Endodermal cell (in vitro differentiated cells): Measurements from ENCODE around the gene PTCRA. TPM values are rescaled to one million over a fixed set of nuclear protein-coding genes. Genes with fewer than 3 reads are reported as not detected.

Source experiments
- DNase-seq: peaks from one replicate; pipeline ENCODE4 v3.0.0-alpha.2; 2017
- H3K27ac ChIP-seq: 2 replicates; pipeline ENCODE4 v1.5.1; 2013; ENCODE audit warnings: mild to moderate bottlenecking, low read depth, low read length, moderate library complexity
- H3K27me3 ChIP-seq: 2 replicates; pipeline ENCODE4 v1.6.1; 2013; ENCODE audit warnings: mild to moderate bottlenecking, low read length, moderate library complexity; ENCODE audit not compliant: insufficient read depth, control insufficient read depth, poor library complexity, severe bottlenecking
- H3K36me3 ChIP-seq: 2 replicates; pipeline ENCODE4 v1.7.0; 2013; ENCODE audit warnings: mild to moderate bottlenecking, low read length, moderate library complexity; ENCODE audit not compliant: control insufficient read depth, insufficient read depth
- H3K4me1 ChIP-seq: one replicate; pipeline ENCODE4 v1.7.0; 2013; ENCODE audit warnings: low read length; ENCODE audit not compliant: control insufficient read depth, insufficient read depth
- H3K4me3 ChIP-seq: 2 replicates; pipeline ENCODE4 v1.5.1; 2013; ENCODE audit warnings: mild to moderate bottlenecking, low read length, moderate library complexity
- H3K9ac ChIP-seq: 2 replicates; pipeline ENCODE4 v1.6.1; 2013; ENCODE audit warnings: mild to moderate bottlenecking, low read length, moderate library complexity; ENCODE audit not compliant: poor library complexity, severe bottlenecking; ENCODE audit errors: extremely low read depth
- H3K9me3 ChIP-seq: 2 replicates; pipeline ENCODE4 v1.6.1; 2013; ENCODE audit warnings: mild to moderate bottlenecking, low read length, moderate library complexity; ENCODE audit not compliant: control insufficient read depth
- H3K27ac Mint-ChIP-seq: 2 replicates; pipeline ENCODE4 v1.8.0; 2020; ENCODE audit warnings: mixed read lengths
- H3K27me3 Mint-ChIP-seq: 2 replicates; pipeline ENCODE4 v1.8.0; 2021; ENCODE audit warnings: mild to moderate bottlenecking, mixed read lengths; ENCODE audit not compliant: insufficient read depth
- H3K36me3 Mint-ChIP-seq: 2 replicates; pipeline ENCODE4 v1.8.0; 2020; ENCODE audit warnings: low read depth, mixed read lengths
- H3K4me1 Mint-ChIP-seq: 2 replicates; pipeline ENCODE4 v1.8.0; 2020; ENCODE audit warnings: mixed read lengths
- H3K4me3 Mint-ChIP-seq: 2 replicates; pipeline ENCODE4 v1.8.0; 2020; ENCODE audit warnings: mild to moderate bottlenecking, moderate library complexity, mixed read lengths
- H3K9me3 Mint-ChIP-seq: 2 replicates; pipeline ENCODE4 v1.8.0; 2020; ENCODE audit warnings: mild to moderate bottlenecking, mixed read lengths
- WGBS, 2 experiments: methylation state at CpG; one replicate each; pipeline versions ENCODE4 v1.1.5 to v1.1.7; 2013; ENCODE audit warnings: missing lambda C conversion rate in 2 of 2, mixed read lengths in 1 of 2; ENCODE audit not compliant: insufficient coverage in 1 of 2, insufficient read length in 1 of 2; 5-methylcytosine and 5-hydroxymethylcytosine counted together
- total RNA-seq, 2 donors: library from RNA; stranded (reverse); fragmentation: NEBNext Ultra II Directional in 1 of 2; extraction: Animal tissue kit (Norgen Biotek cat#: 25700) in 1 of 2; gene quantifications; 2 replicates in 1 of 2; 3 replicates in 1 of 2; pipeline ENCODE4 v1.2.1, GENCODE V29; 2021
- TF ChIP-seq, protein P1 (sequence below): fragments of 200-600 bp; sonication (generic); conservative IDR thresholded peaks from 2 replicates; pipeline ENCODE4 v1.5.0; 2021; ENCODE audit warnings: antibody characterized with exemption, mild to moderate bottlenecking

PTCRA gene
- total RNA-seq, 2 donors from 2014 or later = not detected

DNA sequence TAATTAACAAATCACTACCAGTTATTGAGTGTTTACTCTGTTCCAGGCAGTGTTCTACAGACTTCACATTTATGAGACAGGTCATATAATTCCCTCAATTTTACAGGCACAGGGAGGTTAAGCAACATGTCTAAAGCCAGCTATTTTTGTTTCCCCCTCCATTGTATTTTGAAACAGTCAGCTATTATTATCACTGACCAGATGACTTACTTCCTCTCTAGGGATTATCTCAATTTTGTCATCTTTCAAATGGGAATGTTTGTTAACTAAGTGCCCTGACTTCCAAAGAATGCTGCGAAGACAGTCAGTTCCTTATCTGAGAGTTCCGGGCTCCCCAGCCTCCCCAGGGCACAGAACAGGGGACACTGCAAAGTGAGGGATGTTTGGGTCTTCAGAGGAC lies 7.8 kb downstream of the PTCRA start:
- H3K4me1 ChIP-seq = no peaks in the 10 kb centered on the region
- Mint-ChIP-seq H3K4me1 (peaks cover 4% of the 10 kb centered on the region), H3K36me3 (no peaks in the 10 kb centered on the region), H3K9me3 (no peaks in the 10 kb centered on the region), H3K27me3 (peaks cover 2% of the 10 kb centered on the region), H3K27ac (no peak overlapping the region), H3K4me3 (no peak overlapping the region)
- no peak for DNase-seq
- H3K9ac ChIP-seq = no peak overlapping the region
- no peaks in the 10 kb centered on the region for H3K36me3 ChIP-seq
- H3K27me3 ChIP-seq = no peaks in the 10 kb centered on the region
- no peak overlapping the region for H3K27ac ChIP-seq
- H3K4me3 ChIP-seq = no peak overlapping the region
- H3K9me3 ChIP-seq = no peaks in the 10 kb centered on the region
- TF ChIP-seq, protein P1, sequence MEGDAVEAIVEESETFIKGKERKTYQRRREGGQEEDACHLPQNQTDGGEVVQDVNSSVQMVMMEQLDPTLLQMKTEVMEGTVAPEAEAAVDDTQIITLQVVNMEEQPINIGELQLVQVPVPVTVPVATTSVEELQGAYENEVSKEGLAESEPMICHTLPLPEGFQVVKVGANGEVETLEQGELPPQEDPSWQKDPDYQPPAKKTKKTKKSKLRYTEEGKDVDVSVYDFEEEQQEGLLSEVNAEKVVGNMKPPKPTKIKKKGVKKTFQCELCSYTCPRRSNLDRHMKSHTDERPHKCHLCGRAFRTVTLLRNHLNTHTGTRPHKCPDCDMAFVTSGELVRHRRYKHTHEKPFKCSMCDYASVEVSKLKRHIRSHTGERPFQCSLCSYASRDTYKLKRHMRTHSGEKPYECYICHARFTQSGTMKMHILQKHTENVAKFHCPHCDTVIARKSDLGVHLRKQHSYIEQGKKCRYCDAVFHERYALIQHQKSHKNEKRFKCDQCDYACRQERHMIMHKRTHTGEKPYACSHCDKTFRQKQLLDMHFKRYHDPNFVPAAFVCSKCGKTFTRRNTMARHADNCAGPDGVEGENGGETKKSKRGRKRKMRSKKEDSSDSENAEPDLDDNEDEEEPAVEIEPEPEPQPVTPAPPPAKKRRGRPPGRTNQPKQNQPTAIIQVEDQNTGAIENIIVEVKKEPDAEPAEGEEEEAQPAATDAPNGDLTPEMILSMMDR = no peak
- WGBS, 2 experiments = 77 to 100% methylated on average over 2 of the region's 2 CpGs

- Histone ChIP-seq H3K4me3 (no peak overlapping the region), H3K9ac (no peak overlapping the region), H3K27ac (no peak overlapping the region), H3K4me1 (no peaks in the 10 kb centered on the region), H3K27me3 (no peaks in the 10 kb centered on the region), H3K36me3 (no peaks in the 10 kb centered on the region), H3K9me3 (no peaks in the 10 kb centered on the region)
- Mint-ChIP-seq H3K4me1 (peaks cover 7% of the 10 kb centered on the region), H3K36me3 (no peaks in the 10 kb centered on the region), H3K9me3 (no peaks in the 10 kb centered on the region), H3K27me3 (peaks cover 2% of the 10 kb centered on the region), H3K27ac (no peak overlapping the region), H3K4me3 (no peak overlapping the region)
- DNase-seq = peak; percentile 67
- TF ChIP-seq, protein P1 = peak; percentile 11
- WGBS, 2 experiments = 87 to 91% methylated on average over 9 to 23 of the region's 23 CpGs
These were observed 9.5 kb downstream of the PTCRA start for GRCh38 chr6:42925248-42925857.

- H3K4me1 Mint-ChIP-seq = peaks cover 25% of the 10 kb centered on the region
- H3K27me3 ChIP-seq = no peaks in the 10 kb centered on the region
These were observed 13.3 kb downstream of the PTCRA start, which contains the start of gene CNPY3 for GRCh38 chr6:42928986-42929820. TSS of gene CNPY3 (plus strand) at chr6:42929480. CDS start at chr6:42929571, 91 bp downstream.

More at GRCh38 chr6:42928986-42929820, 13.3 kb downstream of the PTCRA start, which contains the start of gene CNPY3:
- Mint-ChIP-seq H3K9me3 (no peaks in the 10 kb centered on the region), H3K27ac (peak within 1 kb of the TSS; percentile 98), H3K27me3 (no peaks in the 10 kb centered on the region), H3K36me3 (peaks cover 11% of the 10 kb centered on the region), H3K4me3 (peak within 1 kb of the TSS; percentile 97)
- Histone ChIP-seq H3K9me3 (no peaks in the 10 kb centered on the region), H3K27ac (peak within 1 kb of the TSS; percentile 95), H3K4me1 (peaks cover 5% of the 10 kb centered on the region), H3K36me3 (peaks cover 12% of the 10 kb centered on the region), H3K4me3 (peak within 1 kb of the TSS; percentile 91), H3K9ac (peak within 1 kb of the TSS; percentile 66)
- TF ChIP-seq, protein P1 = no peak
- peak; percentile 99 for DNase-seq
- 0 to 1% methylated on average over 35 to 63 of the region's 63 CpGs for WGBS, 2 experiments
